Neuronal stem cell (in vitro differentiated cells): Measurements from ENCODE around the gene OLFML2B.
A peak's percentile ranks its signal among the peaks of the same experiment; 100 is the strongest.

Source experiments
- DNase-seq: peaks from one replicate; pipeline ENCODE4 v3.0.0-alpha.2; 2013; ENCODE audit warnings: low spot score
- H2AFZ ChIP-seq: one replicate; pipeline ENCODE4 v1.6.1; 2013; ENCODE audit warnings: mild to moderate bottlenecking, low read length, inconsistent platforms
- H2AK5ac ChIP-seq: 2 replicates; pipeline ENCODE4 v1.6.1; 2013; ENCODE audit warnings: low read depth, mild to moderate bottlenecking, inconsistent platforms, low read length, moderate library complexity, mixed read lengths
- H2BK120ac ChIP-seq: 2 replicates; pipeline ENCODE4 v1.6.1; 2013; ENCODE audit warnings: low read depth, mild to moderate bottlenecking, inconsistent platforms, low read length, moderate library complexity, mixed read lengths
- H2BK12ac ChIP-seq: one replicate; pipeline ENCODE4 v1.6.1; 2013; ENCODE audit warnings: low read length, inconsistent platforms
- H2BK15ac ChIP-seq: 2 replicates; pipeline ENCODE4 v1.6.1; 2013; ENCODE audit warnings: mild to moderate bottlenecking, low read length, inconsistent platforms, mixed read lengths
- H2BK5ac ChIP-seq: one replicate; pipeline ENCODE4 v1.6.1; 2013; ENCODE audit warnings: inconsistent platforms, mild to moderate bottlenecking, low read length, moderate library complexity
- H3K14ac ChIP-seq: one replicate; pipeline ENCODE4 v1.6.1; 2013; ENCODE audit warnings: low read length, inconsistent platforms
- H3K18ac ChIP-seq: 2 replicates; pipeline ENCODE4 v1.6.1; 2013; ENCODE audit warnings: low read length, inconsistent platforms
- H3K23ac ChIP-seq: 2 replicates; pipeline ENCODE4 v1.6.1; 2013; ENCODE audit warnings: low read depth, mild to moderate bottlenecking, mixed read lengths, low read length, inconsistent platforms; ENCODE audit not compliant: poor library complexity
- H3K27ac ChIP-seq: replicated peaks from 3 replicates; pipeline ENCODE4 v1.5.1; 2013; ENCODE audit warnings: low read length, inconsistent platforms
- H3K27me3 ChIP-seq, 3 experiments: 2 replicates each; pipeline ENCODE4 v1.6.1; 2013; ENCODE audit warnings: low read length in 3 of 3, mild to moderate bottlenecking in 2 of 3, inconsistent platforms in 1 of 3, low read depth in 1 of 3, mixed read lengths in 1 of 3, moderate library complexity in 1 of 3; ENCODE audit not compliant: control insufficient read depth in 3 of 3, insufficient read depth in 3 of 3
- H3K36me3 ChIP-seq, 2 donors: replicated peaks in 1 of 2; 2 replicates each; pipeline ENCODE4 v1.6.1; 2013; ENCODE audit warnings: low read length in 2 of 2; ENCODE audit not compliant: control insufficient read depth in 2 of 2, insufficient read depth in 2 of 2
- H3K4ac ChIP-seq: 2 replicates; pipeline ENCODE4 v1.6.1; 2013; ENCODE audit warnings: inconsistent platforms, mild to moderate bottlenecking, low read length, moderate library complexity
- H3K4me1 ChIP-seq, 2 donors: 1 replicate in 1 of 2; 2 replicates in 1 of 2; pipeline ENCODE4 v1.6.1; 2013; ENCODE audit warnings: low read length in 2 of 2, low read depth in 1 of 2; ENCODE audit not compliant: control insufficient read depth in 2 of 2, insufficient read depth in 1 of 2
- H3K4me2 ChIP-seq: one replicate; pipeline ENCODE4 v1.6.1; 2013; ENCODE audit warnings: mild to moderate bottlenecking, low read length, inconsistent platforms; ENCODE audit not compliant: insufficient read depth, poor library complexity, severe bottlenecking
- H3K4me3 ChIP-seq, 2 donors: 2 replicates each; pipeline ENCODE4 v1.5.1; 2013; ENCODE audit warnings: low read length in 2 of 2, mild to moderate bottlenecking in 2 of 2, inconsistent platforms in 1 of 2, moderate library complexity in 1 of 2
- H3K79me1 ChIP-seq: one replicate; pipeline ENCODE4 v1.6.1; 2013; ENCODE audit warnings: low read depth, mild to moderate bottlenecking, inconsistent platforms, low read length, moderate library complexity
- H3K9ac ChIP-seq: one replicate; pipeline ENCODE4 v1.6.1; 2013; ENCODE audit warnings: mild to moderate bottlenecking, low read depth, low read length, inconsistent platforms; ENCODE audit not compliant: poor library complexity
- H3K9me3 ChIP-seq, 2 donors: replicated peaks in 1 of 2; 2 replicates each; pipeline versions ENCODE3 to v1.6.1; 2013; ENCODE audit warnings: low read length in 2 of 2, mild to moderate bottlenecking in 2 of 2, inconsistent platforms in 1 of 2, low read depth in 1 of 2, mixed read lengths in 1 of 2, moderate library complexity in 1 of 2; ENCODE audit not compliant: control insufficient read depth in 2 of 2, insufficient read depth in 1 of 2
- H4K8ac ChIP-seq: one replicate; pipeline ENCODE4 v1.6.1; 2013; ENCODE audit warnings: low read depth, mild to moderate bottlenecking, inconsistent platforms, low read length, moderate library complexity
- H4K91ac ChIP-seq: one replicate; pipeline ENCODE4 v1.6.1; 2013; ENCODE audit warnings: low read length, low read depth, mild to moderate bottlenecking, inconsistent platforms; ENCODE audit not compliant: poor library complexity
- WGBS, 2 donors: extraction: QIAGEN DNeasy Blood & Tissue Kit; methylation state at CpG; one replicate each; pipeline ENCODE4 v1.1.7; 2013; ENCODE audit warnings: missing lambda C conversion rate in 2 of 2, mixed read lengths in 1 of 2; ENCODE audit not compliant: insufficient read length in 2 of 2, insufficient replicate concordance in 1 of 2; ENCODE audit errors: extremely low coverage in 2 of 2; 5-methylcytosine and 5-hydroxymethylcytosine counted together

OLFML2B gene

GRCh38 chr1:162026881-162027280, 3.2 kb upstream of the OLFML2B start:
- no peak overlapping the region for H3K4me3 ChIP-seq
- H3K36me3 ChIP-seq, result no peaks in the 10 kb centered on the region
- H2BK120ac ChIP-seq, result no peak overlapping the region
- H3K23ac ChIP-seq, result no peak overlapping the region
- no peak overlapping the region for H2BK15ac ChIP-seq
- no peak overlapping the region for H3K4ac ChIP-seq
- H3K4me1 ChIP-seq, result peaks cover 2 to 6% of the 10 kb centered on the region in 2 donors
- no peak overlapping the region for H2AFZ ChIP-seq
- no peak overlapping the region for H2BK12ac ChIP-seq
- peaks cover 0 to 55% (median 13%) of the 10 kb centered on the region in 3 experiments for H3K27me3 ChIP-seq
- no peak overlapping the region for H3K9ac ChIP-seq
- H2BK5ac ChIP-seq, result no peak overlapping the region
- no peak overlapping the region for H3K27ac ChIP-seq
- H4K8ac ChIP-seq, result no peak overlapping the region
- no peak overlapping the region for H2AK5ac ChIP-seq
- WGBS, 2 donors, result 100% methylated on average over 1 of the region's 2 CpGs; no CpG with 5 or more reads in 1 of the 2 donors
- no peak for DNase-seq
- peaks cover 0 to 6% of the 10 kb centered on the region in 2 donors for H3K9me3 ChIP-seq
- no peak overlapping the region for H3K4me2 ChIP-seq
- H3K18ac ChIP-seq, result no peak overlapping the region
- no peak overlapping the region for H3K14ac ChIP-seq
- no peaks in the 10 kb centered on the region for H3K79me1 ChIP-seq
- H4K91ac ChIP-seq, result no peak overlapping the region

DNA sequence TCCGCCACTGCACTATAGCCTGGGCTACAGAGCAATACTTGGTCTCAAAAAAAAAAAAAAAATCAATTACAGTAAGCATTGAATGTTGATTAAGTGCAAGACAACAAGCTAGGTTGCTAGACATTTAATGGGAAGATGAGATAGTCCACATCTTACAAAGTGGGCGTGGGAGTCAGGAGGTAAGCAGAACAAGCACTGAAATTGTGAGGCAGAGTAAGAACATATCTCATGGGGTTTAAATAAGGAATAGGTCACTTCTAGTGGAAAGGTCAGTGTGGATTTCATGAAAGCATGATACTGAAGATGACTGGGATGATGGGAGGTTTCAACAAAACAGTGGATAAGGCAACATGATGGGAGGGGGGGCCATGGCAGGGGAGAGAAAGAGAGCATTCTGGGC, 1.9 kb upstream of the OLFML2B start:
- no CpG with 5 or more reads among the region's 2 CpGs for WGBS, 2 donors
- H2AFZ ChIP-seq, result no peak overlapping the region
- no peak overlapping the region for H4K8ac ChIP-seq
- no peak overlapping the region for H3K23ac ChIP-seq
- H3K14ac ChIP-seq, result no peak overlapping the region
- no peak overlapping the region for H2BK120ac ChIP-seq
- no peak for DNase-seq
- H3K9me3 ChIP-seq, result peaks cover 0 to 6% of the 10 kb centered on the region in 2 donors
- no peaks in the 10 kb centered on the region for H3K79me1 ChIP-seq
- H2AK5ac ChIP-seq, result no peak overlapping the region
- no peak overlapping the region for H3K18ac ChIP-seq
- no peaks in the 10 kb centered on the region for H3K36me3 ChIP-seq
- no peak overlapping the region for H2BK15ac ChIP-seq
- no peak overlapping the region for H3K4me3 ChIP-seq
- H3K4me1 ChIP-seq, result peaks cover 2 to 9% of the 10 kb centered on the region in 2 donors
- H3K27ac ChIP-seq, result no peak overlapping the region
- no peak overlapping the region for H3K9ac ChIP-seq
- H4K91ac ChIP-seq, result no peak overlapping the region
- H2BK5ac ChIP-seq, result no peak overlapping the region
- H3K4ac ChIP-seq, result no peak overlapping the region
- no peak overlapping the region for H2BK12ac ChIP-seq
- H3K27me3 ChIP-seq, result peaks cover 0 to 41% (median 13%) of the 10 kb centered on the region in 3 experiments
- no peak overlapping the region for H3K4me2 ChIP-seq

DNA sequence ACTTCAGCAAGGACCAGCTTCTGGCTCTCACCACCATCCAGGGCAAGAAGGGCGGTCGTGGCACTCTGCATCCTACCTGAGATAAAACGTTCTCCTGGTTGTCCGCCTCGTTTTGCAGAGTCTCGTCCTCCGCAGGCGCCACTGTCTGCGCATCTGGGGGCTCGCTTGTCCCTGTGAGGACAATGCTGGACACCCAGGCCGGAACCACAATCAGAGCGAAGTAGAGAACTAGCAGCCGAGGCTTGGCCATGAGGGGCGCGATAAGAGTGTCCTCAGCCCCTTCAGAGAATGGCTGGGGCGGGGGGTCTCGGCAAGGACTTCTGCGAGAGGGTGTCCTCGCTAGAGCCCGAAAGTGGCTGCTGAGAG, 505 bp downstream of the OLFML2B start:
- H4K8ac ChIP-seq, result no peak overlapping the region
- H3K23ac ChIP-seq, result peak overlapping the region; percentile 89
- H2AK5ac ChIP-seq, result no peak overlapping the region
- peak overlapping the region; percentile 96 for H3K18ac ChIP-seq
- H3K27ac ChIP-seq, result no peak overlapping the region
- H3K4me1 ChIP-seq, result peaks cover 2 to 9% of the 10 kb centered on the region in 2 donors
- no peak for DNase-seq
- no CpG with 5 or more reads among the region's 20 CpGs for WGBS, 2 donors
- no peak overlapping the region for H3K4ac ChIP-seq
- no peak overlapping the region for H4K91ac ChIP-seq
- peak overlapping the region; percentile 47 for H2BK12ac ChIP-seq
- H3K27me3 ChIP-seq, result peaks cover 0 to 27% (median 13%) of the 10 kb centered on the region in 3 experiments
- H2AFZ ChIP-seq, result peak overlapping the region; percentile 100
- H3K9me3 ChIP-seq, result peaks cover 0 to 6% of the 10 kb centered on the region in 2 donors
- H3K79me1 ChIP-seq, result no peaks in the 10 kb centered on the region
- peak overlapping the region; percentile 68 to 93 for H3K4me3 ChIP-seq
- H2BK15ac ChIP-seq, result peak overlapping the region; percentile 14
- H2BK5ac ChIP-seq, result no peak overlapping the region
- peak overlapping the region; percentile 92 for H3K14ac ChIP-seq
- peak overlapping the region; percentile 88 for H3K4me2 ChIP-seq
- H3K9ac ChIP-seq, result peak overlapping the region; percentile 91
- H2BK120ac ChIP-seq, result peak overlapping the region; percentile 42
- H3K36me3 ChIP-seq, result no peaks in the 10 kb centered on the region

DNA sequence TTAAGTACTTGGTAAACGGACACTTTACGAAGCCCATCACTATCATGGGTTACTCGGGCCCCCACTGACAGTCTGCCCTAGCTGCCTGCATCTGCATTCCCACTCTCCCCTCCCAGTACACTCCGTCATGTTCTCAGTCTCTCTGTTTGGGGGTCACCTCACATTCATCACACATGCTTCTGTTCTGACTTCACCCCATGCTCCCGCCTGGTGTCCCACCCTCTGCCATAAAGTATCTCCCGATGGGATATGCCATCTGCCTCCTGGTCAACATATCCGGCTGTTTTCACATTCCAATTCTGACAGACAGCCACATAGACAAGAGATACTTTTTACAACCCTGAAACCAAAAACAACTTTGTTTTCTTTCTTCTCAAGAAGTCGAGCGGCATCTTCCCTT, 1.0 kb downstream of the OLFML2B start:
- Histone ChIP-seq H3K27me3 (peaks cover 0 to 27% (median 13%) of the 10 kb centered on the region in 3 experiments), H3K14ac (no peak overlapping the region), H2BK5ac (no peak overlapping the region), H3K9ac (no peak overlapping the region), H3K18ac (peak overlapping the region; percentile 5), H2BK15ac (peak overlapping the region; percentile 2), H3K4ac (no peak overlapping the region), H2BK12ac (no peak overlapping the region), H3K4me2 (no peak overlapping the region), H3K79me1 (no peaks in the 10 kb centered on the region), H3K9me3 (peaks cover 0 to 6% of the 10 kb centered on the region in 2 donors), H3K4me3 (no peak overlapping the region), H4K91ac (no peak overlapping the region), H3K23ac (no peak overlapping the region), H3K36me3 (no peaks in the 10 kb centered on the region), H2BK120ac (no peak overlapping the region), H3K4me1 (peaks cover 2 to 9% of the 10 kb centered on the region in 2 donors), H4K8ac (no peak overlapping the region), H2AFZ (no peak overlapping the region), H3K27ac (no peak overlapping the region), H2AK5ac (no peak overlapping the region)
- DNase-seq, result no peak
- no CpG with 5 or more reads among the region's 9 CpGs for WGBS, 2 donors
